Activated CD4-positive, alpha-beta T cell treated with anti-CD3 and anti-CD28 coated beads, Interleukin-10, Interleukin-2, amounts not matched to agents 100 ng/mL and 50 ng/mL, durations not matched to agents 16 hours and 8 hours (primary cell): ENCODE data around the gene RALGAPB.
"Not testable (repeated sequence)": the region's sequence is repeated elsewhere in the genome, so short reads cannot be mapped to it uniquely, and the experiment has no call there.

Source experiments
- DNase-seq: peaks from one replicate; pipeline ENCODE4 v3.0.0-alpha.2; 2020

RALGAPB gene

GRCh38 chr20:38499366-38499765 is 26.7 kb downstream of the RALGAPB start:
- no peak for DNase-seq

- no peak for DNase-seq
Observed at GRCh38 chr20:38501858-38502436, 29.3 kb downstream of the RALGAPB start.

- DNase-seq: no peak
Observed at GRCh38 chr20:38504368-38505090, 31.9 kb downstream of the RALGAPB start.

GRCh38 chr20:38505091-38505455 is 32.4 kb downstream of the RALGAPB start:
- DNase-seq: no peak

- not testable (repeated sequence) for DNase-seq
Observed at GRCh38 chr20:38511726-38512125, 39.1 kb downstream of the RALGAPB start.

GRCh38 chr20:38514185-38514584 is 41.5 kb downstream of the RALGAPB start:
- DNase-seq: no peak

GRCh38 chr20:38514947-38515346 is 42.3 kb downstream of the RALGAPB start:
- no peak for DNase-seq

- no peak for DNase-seq
Observed at GRCh38 chr20:38515631-38516030, 43.0 kb downstream of the RALGAPB start.

GRCh38 chr20:38519426-38519825 is 46.8 kb downstream of the RALGAPB start:
- DNase-seq: no peak

GRCh38 chr20:38520261-38520660 is 47.6 kb downstream of the RALGAPB start:
- no peak for DNase-seq

- no peak for DNase-seq
Observed at GRCh38 chr20:38523697-38524096, 51.1 kb downstream of the RALGAPB start.

GRCh38 chr20:38528167-38528566 is 55.5 kb downstream of the RALGAPB start:
- DNase-seq: no peak

GRCh38 chr20:38531021-38531420 is 58.4 kb downstream of the RALGAPB start:
- DNase-seq: no peak

GRCh38 chr20:38534756-38535155 is 62.1 kb downstream of the RALGAPB start:
- DNase-seq: peak; percentile 10

GRCh38 chr20:38536310-38536709 is 63.7 kb downstream of the RALGAPB start:
- DNase-seq: no peak

GRCh38 chr20:38537176-38537575 is 64.5 kb downstream of the RALGAPB start:
- no peak for DNase-seq

- no peak for DNase-seq
Observed at GRCh38 chr20:38538789-38539188, 66.1 kb downstream of the RALGAPB start.

GRCh38 chr20:38543014-38543906 is 70.6 kb downstream of the RALGAPB start:
- DNase-seq: no peak

GRCh38 chr20:38545771-38546170 is 73.1 kb downstream of the RALGAPB start:
- no peak for DNase-seq

GRCh38 chr20:38547288-38548085 is 74.8 kb downstream of the RALGAPB start:
- DNase-seq: no peak

GRCh38 chr20:38548356-38549083 is 75.9 kb downstream of the RALGAPB start:
- no peak for DNase-seq

- no peak for DNase-seq
Observed at GRCh38 chr20:38550274-38550673, 77.6 kb downstream of the RALGAPB start.
